COLO668 (cell line): ENCODE results near the gene RGL1.

ENCODE experiments used
- DNase-seq: peaks from one replicate; lab custom pipeline; 2025; ENCODE audit not compliant: unreplicated experiment; lab: John Stamatoyannopoulos, UW

Gene RGL1

GRCh38 chr1:183911285-183911684 lies 106.4 kb downstream of the RGL1 start:
- DNase-seq: no peak

DNA sequence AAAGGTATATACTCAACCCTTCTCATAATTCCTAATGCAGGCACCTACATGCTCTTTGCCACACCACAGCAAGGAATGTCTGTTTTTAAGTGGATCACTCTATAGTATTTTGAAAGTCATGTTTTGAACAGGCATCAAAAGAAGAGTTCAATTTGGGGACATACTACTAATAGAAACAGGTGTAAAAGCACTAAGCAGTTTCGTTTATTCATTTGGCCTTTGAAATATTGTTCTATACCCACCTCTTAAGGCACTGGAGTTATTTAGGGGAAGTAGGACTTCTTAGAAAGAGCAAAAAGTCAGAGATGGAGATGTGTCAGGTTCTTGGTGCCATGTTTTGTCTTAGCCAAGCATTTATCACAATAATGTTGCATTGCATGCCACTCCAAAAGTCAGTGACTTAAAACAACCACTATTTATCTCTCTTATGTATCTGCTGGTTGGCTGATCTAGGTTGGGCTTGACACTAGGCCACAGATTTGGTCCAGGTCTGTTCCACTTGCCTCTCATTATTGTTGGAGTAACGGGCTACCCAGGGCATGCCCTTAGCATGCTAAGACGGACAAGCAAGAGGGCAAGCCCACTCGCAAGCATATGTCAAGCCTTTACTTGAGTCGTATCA lies 107.5 kb downstream of the RGL1 start:
- no peak for DNase-seq

GRCh38 chr1:183913567-183913993 lies 108.7 kb downstream of the RGL1 start:
- no peak for DNase-seq

GRCh38 chr1:183914276-183914675 lies 109.4 kb downstream of the RGL1 start:
- no peak for DNase-seq

DNA sequence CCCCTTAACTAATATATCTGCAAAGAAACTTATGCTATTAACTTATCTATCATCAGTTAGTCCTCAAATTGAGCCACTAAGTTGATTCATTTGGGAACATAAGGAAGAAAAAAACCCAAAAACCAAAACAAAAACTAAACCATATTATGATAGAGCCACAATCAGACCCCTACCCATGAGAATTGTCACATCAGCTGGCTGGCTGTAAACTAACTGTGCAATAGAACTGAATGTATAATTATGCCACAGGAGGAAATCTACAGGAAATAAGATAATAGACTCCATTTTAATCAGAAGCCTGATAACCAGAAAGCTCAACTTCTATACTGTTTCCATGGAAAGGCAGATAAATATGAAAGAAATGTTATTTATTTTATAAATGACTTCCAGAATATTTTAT lies 110.0 kb downstream of the RGL1 start:
- DNase-seq: no peak

- peak; percentile 71 for DNase-seq
Measured at GRCh38 chr1:183915625-183916510, 110.9 kb downstream of the RGL1 start.

DNA sequence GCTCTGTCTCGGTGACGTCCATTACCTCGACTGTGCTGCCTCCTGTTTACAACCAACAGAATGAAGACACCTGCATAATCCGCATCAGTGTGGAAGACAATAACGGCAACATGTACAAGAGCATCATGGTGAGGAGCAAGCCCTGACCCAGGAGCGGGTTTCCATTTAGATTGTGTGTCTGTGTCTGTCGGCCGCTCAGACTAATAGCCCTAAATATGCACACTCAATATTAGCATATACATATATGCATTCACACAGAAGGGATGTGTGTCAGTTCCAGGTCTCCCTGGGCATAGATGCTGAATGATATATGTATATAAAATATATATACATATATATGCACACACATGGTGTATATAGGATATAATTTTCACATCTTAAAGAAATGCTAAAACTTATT lies 111.7 kb downstream of the RGL1 start:
- DNase-seq: no peak

DNA sequence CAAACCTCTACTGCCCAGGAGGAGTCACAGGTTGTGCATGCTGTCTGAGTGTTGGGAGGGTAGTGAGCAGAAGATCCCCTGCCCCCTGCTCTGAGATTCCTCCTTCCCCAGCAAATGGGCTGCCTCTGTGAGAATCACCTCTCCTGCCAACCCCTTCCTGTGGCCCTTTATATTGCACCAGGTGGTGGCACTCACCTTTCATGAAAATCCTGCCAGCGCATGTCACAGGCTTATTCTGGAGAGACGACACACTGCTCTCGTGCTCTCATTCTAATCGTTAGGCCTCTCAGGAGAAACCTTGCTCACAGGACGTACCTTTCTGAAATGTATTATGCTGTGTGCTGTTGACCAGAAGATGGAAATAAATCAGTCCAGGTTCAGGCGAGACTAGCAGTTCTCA lies 113.7 kb downstream of the RGL1 start:
- no peak for DNase-seq

GRCh38 chr1:183920651-183921050 lies 115.7 kb downstream of the RGL1 start:
- DNase-seq: no peak

- DNase-seq: no peak
Measured at GRCh38 chr1:183922197-183922596, 117.3 kb downstream of the RGL1 start.

DNA sequence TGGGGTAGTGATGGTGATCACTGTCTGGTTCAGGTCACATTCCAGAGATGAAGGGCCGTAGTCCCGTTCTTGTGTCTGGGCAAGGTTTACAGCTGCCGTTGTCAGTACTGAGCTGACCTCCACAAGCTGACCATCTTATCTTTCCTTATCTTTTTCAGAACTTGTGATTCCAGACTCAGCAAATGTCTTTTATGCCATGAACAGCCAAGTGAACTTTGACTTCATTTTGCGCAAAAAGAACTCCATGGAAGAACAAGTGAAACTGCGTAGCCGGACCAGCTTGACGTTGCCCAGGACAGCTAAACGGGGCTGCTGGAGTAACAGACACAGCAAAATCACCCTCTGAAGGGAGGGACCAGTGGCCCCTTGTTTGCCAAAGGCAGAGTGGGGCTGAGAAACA lies 121.0 kb downstream of the RGL1 start:
- no peak for DNase-seq

GRCh38 chr1:183926983-183927382 lies 122.1 kb downstream of the RGL1 start:
- DNase-seq: no peak

GRCh38 chr1:183931646-183932271 lies 126.8 kb downstream of the RGL1 start:
- no peak for DNase-seq

GRCh38 chr1:183932412-183932811 lies 127.5 kb downstream of the RGL1 start:
- DNase-seq: no peak

DNA sequence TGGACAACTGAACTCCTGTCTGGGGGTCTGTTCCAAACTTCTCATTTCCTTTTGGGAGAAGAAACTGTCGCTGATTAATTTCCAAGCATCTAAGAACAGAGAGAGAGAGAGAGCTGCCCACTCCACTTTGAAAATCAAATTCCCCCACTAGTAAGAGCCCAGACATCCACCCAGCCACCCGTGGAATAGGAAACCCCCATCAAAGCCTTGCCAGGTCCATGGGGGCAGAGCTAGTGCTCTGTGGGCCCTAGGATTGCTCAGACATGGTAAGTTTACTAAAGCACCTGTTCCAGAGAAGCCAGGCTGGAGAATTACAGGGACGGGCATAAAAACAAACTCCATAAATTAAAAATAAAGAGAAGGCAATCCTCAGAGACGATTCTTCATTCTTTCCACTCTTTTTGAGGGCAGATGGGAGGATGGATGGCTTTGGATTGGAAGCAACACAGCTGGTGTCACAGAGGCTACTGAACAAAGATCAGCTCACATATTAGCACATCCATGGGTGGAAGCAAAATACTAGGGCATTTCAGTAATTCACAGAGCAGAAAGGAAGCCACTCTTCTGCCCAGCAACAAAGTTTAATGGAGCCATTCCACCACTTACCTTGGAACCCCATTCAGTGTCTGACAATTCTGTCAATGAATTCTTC lies 128.7 kb downstream of the RGL1 start:
- no peak for DNase-seq

- no peak for DNase-seq
Measured at GRCh38 chr1:183934314-183934713, 129.4 kb downstream of the RGL1 start.

GRCh38 chr1:183936009-183936408 lies 131.1 kb downstream of the RGL1 start:
- no peak for DNase-seq

DNA sequence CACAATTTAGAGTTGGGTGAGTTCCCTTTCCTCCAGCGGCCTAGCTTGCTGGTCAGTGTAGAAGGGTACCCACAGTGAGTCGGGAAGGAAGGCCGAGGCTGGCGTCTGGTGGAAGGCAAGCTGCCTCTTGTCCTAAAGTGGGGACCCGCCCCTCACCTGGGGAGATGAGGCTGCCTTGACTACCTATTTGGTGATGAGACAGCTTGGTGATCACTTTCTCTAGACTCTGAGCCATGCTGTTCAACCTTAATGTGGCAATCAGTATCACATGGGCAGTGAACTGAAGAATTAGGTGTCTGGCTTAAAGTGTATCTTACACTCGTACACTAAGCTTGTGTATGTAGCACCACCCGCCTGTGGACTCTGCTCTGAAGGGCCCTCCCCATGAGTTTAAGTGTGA lies 131.9 kb downstream of the RGL1 start:
- DNase-seq: no peak

DNA sequence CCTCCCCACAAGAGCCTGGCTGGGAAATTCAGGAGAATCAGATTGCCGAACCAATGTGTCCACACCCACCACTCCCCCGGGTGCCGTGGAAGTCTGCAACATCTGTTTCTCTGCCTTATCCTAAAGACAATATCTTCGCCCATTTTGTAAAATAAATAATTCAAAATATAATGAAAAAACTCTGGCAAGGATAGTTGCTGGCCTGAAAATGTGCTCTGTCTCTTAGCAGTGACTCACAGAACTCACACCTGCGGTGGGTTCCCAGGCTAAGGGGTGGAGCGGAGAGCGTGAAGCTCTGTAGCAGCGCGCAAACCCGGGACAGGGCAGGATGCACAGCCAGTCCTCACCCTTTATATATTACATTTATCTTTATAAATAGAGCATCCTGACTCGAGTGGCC lies 132.7 kb downstream of the RGL1 start:
- DNase-seq: no peak

DNA sequence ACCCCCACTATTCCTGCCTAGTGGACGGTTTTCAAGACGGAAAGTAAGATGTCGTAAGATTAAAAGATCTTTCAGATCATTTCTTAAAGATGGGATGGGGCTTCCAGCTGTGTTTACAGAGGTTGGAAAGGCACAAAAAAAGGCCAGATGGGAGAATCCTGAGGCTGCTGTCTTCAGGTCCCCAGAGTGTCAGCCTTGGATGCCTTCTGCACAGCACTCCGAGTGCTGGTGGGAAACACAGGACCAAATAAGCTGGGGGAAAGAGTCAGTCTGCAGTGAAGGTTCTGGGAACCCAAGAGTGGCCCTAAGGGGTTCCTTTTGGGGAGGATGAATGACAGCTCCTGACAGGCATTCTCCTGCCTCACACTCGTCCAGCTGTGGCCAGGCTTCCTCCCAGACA lies 136.1 kb downstream of the RGL1 start:
- DNase-seq: no peak

DNA sequence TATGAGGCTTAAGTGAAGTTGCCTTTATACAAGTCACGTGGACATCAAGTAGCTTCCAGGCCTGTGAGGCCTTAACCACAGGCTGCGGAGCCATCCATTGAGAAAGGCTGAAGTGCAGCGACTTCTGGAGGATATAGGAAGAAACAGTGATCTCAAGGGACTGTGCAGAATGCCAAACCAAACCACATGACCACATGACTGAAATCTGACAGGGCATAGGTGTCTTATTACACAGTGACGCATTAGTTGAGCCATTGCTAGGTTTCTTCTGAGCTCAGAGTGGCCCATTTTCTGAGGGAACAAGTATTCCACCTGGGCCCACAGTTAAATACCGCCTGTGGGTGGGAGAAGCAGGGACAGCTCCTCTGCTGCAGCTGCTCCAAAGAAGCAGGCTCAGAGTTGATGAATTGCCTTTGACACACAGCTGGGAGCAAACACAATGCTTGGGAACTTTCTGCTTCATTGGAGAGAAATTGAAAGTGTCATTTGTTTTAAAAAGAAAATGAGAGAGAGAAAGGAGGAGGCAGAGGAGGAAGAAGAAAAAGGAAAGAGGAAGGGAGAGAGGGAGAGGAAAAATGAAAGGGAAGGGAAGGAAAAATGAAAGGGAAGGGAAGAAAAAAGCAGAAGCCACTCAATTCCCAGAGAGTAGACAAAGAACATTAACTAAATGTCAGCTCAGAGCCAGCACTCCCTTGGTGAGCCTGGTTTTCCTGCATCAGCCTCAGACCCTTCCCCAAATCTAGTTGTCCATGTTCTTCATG lies 138.2 kb downstream of the RGL1 start:
- no peak for DNase-seq
